ENCODE data around the gene SIMC1.
A peak's percentile ranks its signal among the peaks of the same experiment; 100 is the strongest.
"Not testable (repeated sequence)": the region's sequence is repeated elsewhere in the genome, so short reads cannot be mapped to it uniquely, and the experiment has no call there.

The SIMC1 gene

GRCh38 chr5:176237971-176238644 is at the start of gene SIMC1:
TSS of gene SIMC1 (plus strand) at chr5:176238424. CDS start at chr5:176238509, 85 bp downstream.
- H3K9me3 ChIP-seq (ENCODE audit: low read length); H2AFZ ChIP-seq (ENCODE audit: low read depth, low read length); H3K36me3 ChIP-seq (ENCODE audit: insufficient read depth, low read length); H3K27me3 ChIP-seq (ENCODE audit: insufficient read depth, low read length); H3K4me1 ChIP-seq (ENCODE audit: insufficient read depth, low read length): not testable (repeated sequence)
- peak within 1 kb of the TSS; percentile 42 for H3K4me3 ChIP-seq (ENCODE audit: low read length)

DNA sequence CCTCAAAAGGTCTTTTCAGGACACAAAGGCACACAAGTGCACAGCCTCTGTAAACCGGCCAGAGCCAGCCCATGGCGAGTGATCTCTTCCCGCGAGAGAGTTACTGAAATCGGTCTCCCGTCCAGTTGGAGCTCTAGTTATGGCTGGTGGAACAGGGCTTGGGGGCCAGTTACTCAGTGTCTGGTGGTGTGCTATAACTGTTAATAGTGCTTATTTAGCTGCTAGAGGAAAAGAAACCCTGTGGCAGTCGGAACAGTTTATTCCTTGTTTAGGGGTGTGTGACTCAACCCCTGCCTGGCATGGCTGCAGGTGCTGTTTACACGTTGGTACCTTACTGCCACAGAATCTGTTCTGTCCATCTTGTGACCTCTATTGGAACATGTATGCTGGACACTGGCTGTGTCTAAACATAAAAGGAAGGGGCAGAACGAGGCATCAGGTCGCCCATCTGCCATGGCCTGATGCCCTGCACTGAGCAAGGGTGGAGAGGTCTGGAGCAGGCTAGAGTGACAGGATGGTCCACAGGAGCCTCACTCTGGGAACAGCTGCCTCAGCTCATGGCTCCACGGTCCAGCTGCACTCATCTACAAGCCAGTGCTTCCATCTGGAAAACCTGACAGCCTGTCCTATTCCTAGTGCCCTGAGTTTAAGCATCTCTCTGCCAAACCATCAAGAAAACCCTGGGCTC is 49.6 kb upstream of the SIMC1 start:
- Histone ChIP-seq H3K27me3 (ENCODE audit: insufficient read depth, low read length) (peaks cover 35% of the 10 kb centered on the region), H3K4me3 (ENCODE audit: low read length) (no peak overlapping the region), H3K4me1 (ENCODE audit: insufficient read depth, low read length) (no peaks in the 10 kb centered on the region), H3K36me3 (ENCODE audit: insufficient read depth, low read length) (no peaks in the 10 kb centered on the region), H3K9me3 (ENCODE audit: low read length) (no peaks in the 10 kb centered on the region), H2AFZ (ENCODE audit: low read depth, low read length) (no peak overlapping the region)

DNA sequence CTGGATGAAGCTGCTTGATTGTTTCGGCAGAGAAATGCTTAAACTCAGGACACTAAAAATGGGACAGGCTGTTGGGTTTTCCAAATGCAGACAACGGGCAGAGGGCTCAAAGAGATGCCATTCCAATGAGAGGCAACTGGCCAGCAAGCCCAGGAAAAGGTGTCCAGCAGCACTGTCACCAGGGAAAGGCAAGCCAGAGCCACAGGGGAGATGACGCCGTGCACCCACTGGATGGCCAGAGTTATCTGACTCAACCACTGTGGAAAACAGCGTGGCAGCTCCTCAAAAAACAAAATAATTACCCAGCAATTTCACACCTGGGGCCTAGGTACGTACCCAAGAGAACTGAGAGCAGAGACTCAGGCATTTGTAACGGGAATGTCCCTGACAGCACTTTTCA is 48.4 kb upstream of the SIMC1 start:
- Histone ChIP-seq H3K9me3 (ENCODE audit: low read length) (no peaks in the 10 kb centered on the region), H3K36me3 (ENCODE audit: insufficient read depth, low read length) (no peaks in the 10 kb centered on the region), H3K27me3 (ENCODE audit: insufficient read depth, low read length) (peaks cover 36% of the 10 kb centered on the region), H3K4me1 (ENCODE audit: insufficient read depth, low read length) (no peaks in the 10 kb centered on the region), H3K4me3 (ENCODE audit: low read length) (no peak overlapping the region), H2AFZ (ENCODE audit: low read depth, low read length) (no peak overlapping the region)

DNA sequence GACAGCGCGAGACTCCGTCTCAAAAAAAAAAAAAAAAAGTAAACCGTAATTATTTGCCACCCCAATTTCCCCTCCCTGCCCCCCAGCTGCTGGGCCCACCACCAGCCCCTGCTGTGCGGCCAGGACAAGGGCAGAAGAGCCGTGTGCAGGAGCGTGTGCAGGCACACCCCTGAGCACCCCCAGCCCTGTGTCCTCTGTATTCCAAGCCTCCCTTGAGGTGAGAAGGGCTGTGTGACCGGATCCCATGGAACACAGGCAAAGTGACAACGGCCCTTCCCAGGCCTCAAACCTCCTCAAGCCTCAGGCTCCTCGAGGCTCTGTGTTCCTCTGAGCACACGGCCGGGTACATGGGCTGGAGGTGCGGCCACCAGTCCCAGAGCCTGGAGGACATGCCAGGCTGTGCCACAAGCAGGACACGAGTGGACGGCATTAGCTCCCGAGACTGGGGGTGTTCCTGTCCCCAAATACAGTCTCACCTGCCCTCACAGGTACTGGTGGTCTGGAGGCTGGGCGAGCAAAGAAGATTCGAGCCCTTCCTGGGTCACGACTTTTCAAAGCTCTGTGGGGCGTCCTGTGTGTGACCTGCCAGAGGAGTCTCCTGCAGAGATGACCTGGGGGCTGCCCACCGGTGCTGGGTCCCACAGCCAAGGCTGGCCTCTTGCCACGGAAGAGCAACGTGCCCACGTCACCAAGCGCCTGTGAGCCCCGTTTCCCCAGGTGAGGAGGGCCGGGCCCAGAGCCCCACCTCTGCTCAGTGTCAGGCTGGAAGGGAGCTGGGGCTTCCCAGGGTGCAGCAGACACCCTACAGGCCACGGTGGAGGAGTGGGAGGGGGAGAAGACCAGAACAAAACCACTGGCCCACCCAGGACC is 47.1 kb upstream of the SIMC1 start:
- H2AFZ ChIP-seq (ENCODE audit: low read depth, low read length), result no peak overlapping the region
- no peaks in the 10 kb centered on the region for H3K9me3 ChIP-seq (ENCODE audit: low read length)
- no peak overlapping the region for H3K4me3 ChIP-seq (ENCODE audit: low read length)
- H3K27me3 ChIP-seq (ENCODE audit: insufficient read depth, low read length), result peaks cover 36% of the 10 kb centered on the region
- H3K4me1 ChIP-seq (ENCODE audit: insufficient read depth, low read length), result no peaks in the 10 kb centered on the region
- H3K36me3 ChIP-seq (ENCODE audit: insufficient read depth, low read length), result no peaks in the 10 kb centered on the region

DNA sequence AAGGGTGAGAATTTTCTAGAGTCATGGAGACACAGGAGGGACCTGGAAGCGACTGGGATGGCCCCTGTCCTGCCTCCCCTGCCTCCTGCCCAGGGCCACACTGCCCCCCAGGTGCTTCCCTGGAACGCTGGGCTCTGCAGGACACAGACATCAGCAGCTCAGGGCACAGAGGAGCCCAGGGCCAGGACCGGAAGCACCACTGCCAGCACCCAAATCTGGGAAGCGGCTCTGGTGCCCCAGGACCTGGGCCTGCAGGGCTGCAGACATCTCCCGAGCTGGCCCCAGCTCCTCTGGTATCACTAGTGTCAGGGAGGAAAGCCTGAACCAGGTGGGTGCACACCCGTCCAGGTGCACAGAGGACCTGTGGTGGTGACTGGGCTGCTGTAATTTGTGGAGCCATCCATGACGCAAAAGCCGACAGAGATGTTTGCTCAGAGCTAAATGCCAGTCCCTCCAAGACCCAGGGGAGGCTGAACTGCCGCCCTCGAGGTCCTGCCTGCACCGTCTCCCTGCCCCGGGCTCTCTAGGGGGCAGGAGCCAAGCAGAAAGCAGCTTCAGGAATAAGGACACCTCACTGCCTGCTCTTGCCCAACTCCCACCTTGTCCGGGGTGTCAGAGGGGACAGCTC is 46.0 kb upstream of the SIMC1 start:
- Histone ChIP-seq H3K4me3 (ENCODE audit: low read length) (no peak overlapping the region), H3K27me3 (ENCODE audit: insufficient read depth, low read length) (peaks cover 39% of the 10 kb centered on the region), H2AFZ (ENCODE audit: low read depth, low read length) (no peak overlapping the region), H3K4me1 (ENCODE audit: insufficient read depth, low read length) (no peaks in the 10 kb centered on the region), H3K36me3 (ENCODE audit: insufficient read depth, low read length) (no peaks in the 10 kb centered on the region), H3K9me3 (ENCODE audit: low read length) (no peaks in the 10 kb centered on the region)

DNA sequence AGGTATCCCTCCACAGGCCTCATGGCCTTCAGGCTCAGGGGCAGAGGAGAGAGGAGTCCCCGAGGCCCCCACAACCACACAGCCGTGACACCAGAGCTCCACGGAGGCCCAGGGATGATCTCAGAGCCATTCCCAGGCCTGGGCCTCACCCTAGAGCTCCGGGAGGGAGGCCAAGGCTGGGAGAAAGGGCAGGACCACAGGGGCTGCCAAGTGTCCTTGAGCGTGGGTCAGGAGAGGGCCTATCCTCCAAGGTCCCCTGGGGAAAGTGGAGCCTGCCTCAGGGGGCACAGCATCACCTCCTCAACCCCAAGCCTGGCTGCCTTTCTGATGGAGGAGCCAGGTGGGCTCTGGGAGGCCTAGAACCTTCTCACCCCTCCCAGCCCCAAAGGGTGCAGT is 45.5 kb upstream of the SIMC1 start:
- H2AFZ ChIP-seq (ENCODE audit: low read depth, low read length); H3K4me1 ChIP-seq (ENCODE audit: insufficient read depth, low read length); H3K36me3 ChIP-seq (ENCODE audit: insufficient read depth, low read length); H3K9me3 ChIP-seq (ENCODE audit: low read length); H3K4me3 ChIP-seq (ENCODE audit: low read length): not testable (repeated sequence)
- H3K27me3 ChIP-seq (ENCODE audit: insufficient read depth, low read length), result peaks cover 39% of the 10 kb centered on the region

GRCh38 chr5:176193636-176194035 is 44.6 kb upstream of the SIMC1 start:
- H3K4me3 ChIP-seq (ENCODE audit: low read length); H3K9me3 ChIP-seq (ENCODE audit: low read length); H2AFZ ChIP-seq (ENCODE audit: low read depth, low read length); H3K4me1 ChIP-seq (ENCODE audit: insufficient read depth, low read length); H3K36me3 ChIP-seq (ENCODE audit: insufficient read depth, low read length): not testable (repeated sequence)
- H3K27me3 ChIP-seq (ENCODE audit: insufficient read depth, low read length), result peaks cover 35% of the 10 kb centered on the region

- peaks cover 38% of the 10 kb centered on the region for H3K27me3 ChIP-seq (ENCODE audit: insufficient read depth, low read length)
- not testable (repeated sequence) for H3K9me3 ChIP-seq (ENCODE audit: low read length); H3K4me1 ChIP-seq (ENCODE audit: insufficient read depth, low read length); H2AFZ ChIP-seq (ENCODE audit: low read depth, low read length); H3K36me3 ChIP-seq (ENCODE audit: insufficient read depth, low read length); H3K4me3 ChIP-seq (ENCODE audit: low read length)
These were observed 43.8 kb upstream of the SIMC1 start for GRCh38 chr5:176194238-176195083.

GRCh38 chr5:176195084-176195413 is 43.2 kb upstream of the SIMC1 start:
- not testable (repeated sequence) for H3K4me3 ChIP-seq (ENCODE audit: low read length); H3K4me1 ChIP-seq (ENCODE audit: insufficient read depth, low read length); H2AFZ ChIP-seq (ENCODE audit: low read depth, low read length); H3K36me3 ChIP-seq (ENCODE audit: insufficient read depth, low read length); H3K9me3 ChIP-seq (ENCODE audit: low read length)
- H3K27me3 ChIP-seq (ENCODE audit: insufficient read depth, low read length), result peaks cover 42% of the 10 kb centered on the region

DNA sequence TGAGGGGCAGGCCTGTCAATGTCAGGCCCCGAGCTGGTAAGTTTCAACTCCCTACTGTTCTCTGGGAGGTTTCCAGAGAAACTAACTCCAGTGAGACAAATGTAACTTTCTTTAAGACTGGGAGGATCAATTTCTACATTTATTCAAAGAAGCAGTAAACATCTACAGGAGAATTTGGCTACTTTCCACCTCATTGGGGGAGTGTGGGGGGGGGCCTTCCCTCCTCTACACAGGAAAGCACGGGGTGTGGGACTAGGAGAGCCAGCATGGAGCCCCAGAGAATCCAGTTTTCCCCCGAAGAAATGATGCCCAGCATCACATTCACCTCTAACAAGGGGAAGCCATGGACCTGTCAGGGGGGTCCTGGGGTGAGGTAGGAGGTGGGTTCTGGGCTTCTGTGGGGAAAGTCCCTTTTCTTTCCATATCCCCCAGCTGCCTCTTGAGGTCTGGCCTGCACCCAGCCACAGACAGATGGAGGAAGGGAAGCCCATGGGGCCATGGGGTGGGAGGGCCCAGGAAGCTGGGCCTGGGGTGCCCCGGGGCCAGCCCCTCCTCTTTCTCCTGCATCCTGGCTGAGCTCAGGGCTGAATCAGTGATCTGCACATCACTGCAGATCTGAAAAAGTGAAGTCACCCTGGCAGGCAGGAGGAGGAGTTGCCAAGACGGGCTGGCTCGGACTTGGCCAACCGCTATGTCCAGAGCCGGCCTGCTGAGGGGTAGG is 42.6 kb upstream of the SIMC1 start:
- not testable (repeated sequence) for H2AFZ ChIP-seq (ENCODE audit: low read depth, low read length); H3K4me1 ChIP-seq (ENCODE audit: insufficient read depth, low read length); H3K36me3 ChIP-seq (ENCODE audit: insufficient read depth, low read length); H3K4me3 ChIP-seq (ENCODE audit: low read length); H3K9me3 ChIP-seq (ENCODE audit: low read length)
- peaks cover 48% of the 10 kb centered on the region for H3K27me3 ChIP-seq (ENCODE audit: insufficient read depth, low read length)

DNA sequence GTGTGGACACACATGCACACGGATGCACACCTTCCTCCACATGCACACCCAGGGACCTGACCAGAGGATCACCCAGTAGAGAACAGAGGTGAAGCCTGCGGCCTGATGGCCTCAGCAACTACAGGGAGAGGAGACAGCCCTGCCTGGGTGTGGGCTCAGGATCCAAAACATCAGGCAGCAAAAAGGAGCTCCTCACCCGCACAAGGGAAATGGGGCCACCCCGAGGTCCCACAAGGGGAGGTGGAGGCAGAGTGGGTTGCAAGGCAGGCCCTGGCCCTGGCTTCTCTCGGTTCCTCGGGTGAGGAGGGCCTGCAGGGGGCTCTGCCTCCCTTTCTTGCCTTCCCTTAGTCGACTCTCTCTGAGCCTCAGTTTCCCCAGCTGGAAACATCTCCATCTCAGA is 41.4 kb upstream of the SIMC1 start:
- not testable (repeated sequence) for H2AFZ ChIP-seq (ENCODE audit: low read depth, low read length); H3K4me1 ChIP-seq (ENCODE audit: insufficient read depth, low read length); H3K4me3 ChIP-seq (ENCODE audit: low read length); H3K36me3 ChIP-seq (ENCODE audit: insufficient read depth, low read length); H3K9me3 ChIP-seq (ENCODE audit: low read length)
- peaks cover 43% of the 10 kb centered on the region for H3K27me3 ChIP-seq (ENCODE audit: insufficient read depth, low read length)

- peaks cover 40% of the 10 kb centered on the region for H3K27me3 ChIP-seq (ENCODE audit: insufficient read depth, low read length)
- H2AFZ ChIP-seq (ENCODE audit: low read depth, low read length); H3K36me3 ChIP-seq (ENCODE audit: insufficient read depth, low read length); H3K4me1 ChIP-seq (ENCODE audit: insufficient read depth, low read length); H3K4me3 ChIP-seq (ENCODE audit: low read length); H3K9me3 ChIP-seq (ENCODE audit: low read length): not testable (repeated sequence)
These were observed 40.9 kb upstream of the SIMC1 start for GRCh38 chr5:176197234-176197858.
